Measurements from ENCODE around the gene LHX2. TPM values are rescaled to one million over a fixed set of nuclear protein-coding genes. Genes with fewer than 3 reads are reported as not detected.

The LHX2 gene
- total and polyA plus RNA-seq, 2 of the 4 experiments (the other 2 are of a cell fraction), result not detected

- intact Hi-C loops (cut with micrococcal nuclease) (no loop called here), dilution Hi-C loops (cut with HindIII; ENCODE audit: low sequenced_read_pairs, unreplicated experiment) (no loop called here), in situ Hi-C loops (cut with MboI; ENCODE audit: low sequenced_read_pairs) (no loop called here)
- Histone ChIP-seq H3K4ac (ENCODE audit: low read depth, low read length) (peak overlapping the region; percentile 33; the same call in 1 of the 2 replicates), H4K20me1 (ENCODE audit: insufficient read depth, low read length) (no peaks in the 10 kb centered on the region; the same call in 1 of the 2 replicates), H2BK5ac (ENCODE audit: low read depth, low read length, poor library complexity, severe bottlenecking) (no peak overlapping the region), H4K91ac (ENCODE audit: insufficient read depth, low read depth, low read length) (peak overlapping the region; percentile 38; the same call in 1 of the 2 replicates), H3K23ac (ENCODE audit: low read depth, low read length) (no peak overlapping the region), H3K56ac (ENCODE audit: extremely low read depth, insufficient read depth, low read length) (no peak overlapping the region), H3K9me3 (ENCODE audit: control insufficient read depth, insufficient read depth, low read length) (no peaks in the 10 kb centered on the region), H4K8ac (ENCODE audit: low read depth in 2 of 2, low read length in 2 of 2) (0 out of 4 replicates have a peak overlapping the region, but pooled peaks of 1 of the 2 experiments have one; percentile 5), H3K27me3 (ENCODE audit: control insufficient read depth, insufficient read depth, low read length) (peaks cover 13% of the 10 kb centered on the region), H2AK9ac (replicated peaks; ENCODE audit: low read depth, low read length, poor library complexity) (peak overlapping the region; percentile 67), H2BK20ac (ENCODE audit: low read depth, low read length) (no peak overlapping the region), H2AK5ac (ENCODE audit: low read depth, low read length) (no peak overlapping the region), H3K9me1 (ENCODE audit: insufficient read depth, low read length) (peaks cover 9% of the 10 kb centered on the region), H3K27ac (ENCODE audit: insufficient read depth, low read length) (no peak overlapping the region), H3K79me1 (ENCODE audit: low read depth in 1 of 2, low read length in 2 of 2) (no peaks in the 10 kb centered on the region), H3K14ac (replicated peaks; ENCODE audit: low read depth, low read length) (0 out of 2 replicates have a peak overlapping the region, but pooled peaks have one; percentile 11), H4K5ac (ENCODE audit: low read depth, low read length) (no peak overlapping the region), H3K4me1 (ENCODE audit: control insufficient read depth, insufficient read depth, low read length) (peaks cover 10% of the 10 kb centered on the region), H3K9ac (ENCODE audit: low read depth, low read length) (no peak overlapping the region), H2BK120ac (ENCODE audit: low read depth, low read length) (no peak overlapping the region), H3K4me2 (ENCODE audit: low read depth, low read length) (no peak overlapping the region), H3K36me3 (ENCODE audit: control insufficient read depth, insufficient read depth, low read length) (no peaks in the 10 kb centered on the region), H3K4me3 (ENCODE audit: insufficient read depth, low read depth, low read length) (no peak overlapping the region), H2BK15ac (ENCODE audit: low read depth, low read length) (no peak overlapping the region), H3K18ac (ENCODE audit: low read depth, low read length) (no peak overlapping the region), H2AFZ (replicated peaks; ENCODE audit: low read length, poor library complexity) (no peak overlapping the region)
- DNase-seq, result peak; percentile 48
- WGBS, 2 experiments (ENCODE audit: extremely low coverage in 2 of 2, insufficient read length in 1 of 2), result 0% methylated on average over 1 of the region's 4 CpGs; no CpG with 5 or more reads in 1 of the 2 experiments
- no TSS peak for BruUV-seq (replicated peaks)
- TF ChIP-seq ELK1 (IDR thresholded peaks at IDR 0.05; ENCODE audit: borderline replicate concordance, low read depth, low read length) (no peak), RAD21 (IDR thresholded peaks at IDR 0.05; ENCODE audit: low read length) (no peak), MXI1 (IDR thresholded peaks at IDR 0.05; ENCODE audit: borderline replicate concordance, low read depth, low read length) (no peak), RCOR1 (IDR thresholded peaks at IDR 0.05; ENCODE audit: insufficient replicate concordance, low read length) (no peak), MAFK (IDR thresholded peaks at IDR 0.05; ENCODE audit: low read depth, low read length) (no peak)
- POLR2A ChIA-PET (ENCODE audit: unreplicated experiment), result no interaction called here
- CTCF ChIA-PET, result interaction anchor here (0.5 kb wide), 1 partner anchor 312 kb away, joined by 4 read pairs; no protein-coding TSS in a partner anchor
- peak; percentile 68 for ATAC-seq (ENCODE audit: low read depth)
Observed at GRCh38 chr9:124078641-124079040, 67.1 kb downstream of the LHX2 start.
